HEK293T (cell line): ENCODE results near the gene SCMH1.
"Not testable (repeated sequence)": the region's sequence is repeated elsewhere in the genome, so short reads cannot be mapped to it uniquely, and the experiment has no call there.

ENCODE experiments used
- CTCF ChIA-PET: fragments of 350-600 bp; formaldehyde crosslinking; extraction: SDS; loops from one replicate; lab custom pipeline; 2021; ENCODE audit warnings: antibody characterized with exemption, inconsistent platforms; lab: Yijun Ruan, JAX
- POLR2A ChIA-PET: fragments of 350-600 bp; formaldehyde crosslinking; extraction: SDS; loops from one replicate; lab custom pipeline; 2020; ENCODE audit warnings: antibody characterized with exemption, inconsistent platforms; lab: Yijun Ruan, JAX
- DNase-seq: peaks from one replicate; pipeline ENCODE4 v3.0.0; 2012; ENCODE audit warnings: mixed read lengths; ENCODE audit errors: extremely low spot score
- ARNT ChIP-seq: fragments of 450-650 bp; IDR thresholded peaks from 2 replicates; pipeline ENCODE4 v1.6.1; 2017; ENCODE audit warnings: mild to moderate bottlenecking
- BHLHE40 ChIP-seq: fragments of 450-650 bp; IDR thresholded peaks from 2 replicates; pipeline ENCODE4 v1.6.1; 2016; ENCODE audit warnings: mild to moderate bottlenecking, moderate library complexity, borderline replicate concordance
- CTBP1 ChIP-seq: fragments of 450-650 bp; IDR thresholded peaks from 2 replicates; pipeline ENCODE4 v1.6.1; 2016; ENCODE audit warnings: borderline replicate concordance
- ELF4 ChIP-seq: fragments of 450-650 bp; IDR thresholded peaks from 2 replicates; pipeline ENCODE4 v1.6.1; 2017; ENCODE audit warnings: antibody characterized with exemption
- FOXA1 ChIP-seq: fragments of 450-650 bp; IDR thresholded peaks from 2 replicates; pipeline ENCODE4 v1.6.1; 2016; ENCODE audit warnings: mild to moderate bottlenecking
- FOXK2 ChIP-seq: fragments of 450-650 bp; IDR thresholded peaks from 2 replicates; pipeline ENCODE4 v1.6.1; 2016; ENCODE audit warnings: mild to moderate bottlenecking
- FOXM1 ChIP-seq: fragments of 450-650 bp; IDR thresholded peaks from 2 replicates; pipeline ENCODE4 v1.6.1; 2017; ENCODE audit warnings: mild to moderate bottlenecking, borderline replicate concordance
- HDGF ChIP-seq: fragments of 450-650 bp; IDR thresholded peaks from 2 replicates; pipeline ENCODE4 v1.6.1; 2017; ENCODE audit warnings: antibody characterized with exemption, borderline replicate concordance
- L3MBTL2 ChIP-seq: fragments of 450-650 bp; conservative IDR thresholded peaks from 2 replicates; pipeline ENCODE4 v1.6.1; 2016; ENCODE audit warnings: mild to moderate bottlenecking
- LEF1 ChIP-seq: fragments of 450-650 bp; IDR thresholded peaks from 2 replicates; pipeline ENCODE4 v1.6.1; 2017; ENCODE audit warnings: mild to moderate bottlenecking, borderline replicate concordance
- NFRKB ChIP-seq: fragments of 450-650 bp; IDR thresholded peaks from 2 replicates; pipeline ENCODE4 v1.6.1; 2016; ENCODE audit warnings: mild to moderate bottlenecking, moderate library complexity
- SP1 ChIP-seq: fragments of 450-650 bp; IDR thresholded peaks from 2 replicates; pipeline ENCODE4 v1.6.1; 2017
- SUZ12 ChIP-seq: fragments of 450-650 bp; IDR thresholded peaks from 2 replicates; pipeline ENCODE4 v1.6.1; 2016; ENCODE audit warnings: mild to moderate bottlenecking
- TARDBP ChIP-seq: fragments of 450-650 bp; IDR thresholded peaks from 2 replicates; pipeline ENCODE4 v1.6.1; 2016
- ZNF384 ChIP-seq: fragments of 450-650 bp; IDR thresholded peaks from 2 replicates; pipeline ENCODE4 v1.6.1; 2016
- TF ChIP-seq, protein P1 (sequence below): fragments of 450-650 bp; IDR thresholded peaks from 2 replicates; pipeline ENCODE4 v1.6.1; 2016

SCMH1 gene

DNA sequence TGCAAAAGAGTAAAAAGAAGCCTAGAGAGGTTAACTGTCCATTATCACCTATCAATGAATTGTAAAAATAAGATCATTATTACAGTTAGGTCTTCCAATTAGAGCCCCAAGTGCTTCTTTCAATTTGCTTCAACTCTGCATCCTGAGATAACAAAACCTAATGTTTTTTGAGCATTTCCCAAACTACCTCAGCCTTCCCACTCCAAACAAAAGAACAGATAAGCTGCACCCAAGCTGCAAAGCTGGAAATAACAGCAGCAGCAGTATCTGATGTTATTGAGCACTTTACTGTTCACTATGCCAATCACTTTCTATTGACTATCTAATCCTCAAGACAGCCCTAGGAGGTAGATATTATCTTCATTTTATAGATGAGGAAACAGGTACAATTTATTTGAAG is 123.5 kb downstream of the SCMH1 start:
- ChIA-PET CTCF (no interaction called here), POLR2A (no interaction called here)
- TF ChIP-seq SUZ12, result no peak
- TF ChIP-seq HDGF, result no peak
- TF ChIP-seq, protein P1, sequence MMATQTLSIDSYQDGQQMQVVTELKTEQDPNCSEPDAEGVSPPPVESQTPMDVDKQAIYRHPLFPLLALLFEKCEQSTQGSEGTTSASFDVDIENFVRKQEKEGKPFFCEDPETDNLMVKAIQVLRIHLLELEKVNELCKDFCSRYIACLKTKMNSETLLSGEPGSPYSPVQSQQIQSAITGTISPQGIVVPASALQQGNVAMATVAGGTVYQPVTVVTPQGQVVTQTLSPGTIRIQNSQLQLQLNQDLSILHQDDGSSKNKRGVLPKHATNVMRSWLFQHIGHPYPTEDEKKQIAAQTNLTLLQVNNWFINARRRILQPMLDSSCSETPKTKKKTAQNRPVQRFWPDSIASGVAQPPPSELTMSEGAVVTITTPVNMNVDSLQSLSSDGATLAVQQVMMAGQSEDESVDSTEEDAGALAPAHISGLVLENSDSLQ, result no peak
- TF ChIP-seq CTBP1, result no peak
- no peak for DNase-seq

DNA sequence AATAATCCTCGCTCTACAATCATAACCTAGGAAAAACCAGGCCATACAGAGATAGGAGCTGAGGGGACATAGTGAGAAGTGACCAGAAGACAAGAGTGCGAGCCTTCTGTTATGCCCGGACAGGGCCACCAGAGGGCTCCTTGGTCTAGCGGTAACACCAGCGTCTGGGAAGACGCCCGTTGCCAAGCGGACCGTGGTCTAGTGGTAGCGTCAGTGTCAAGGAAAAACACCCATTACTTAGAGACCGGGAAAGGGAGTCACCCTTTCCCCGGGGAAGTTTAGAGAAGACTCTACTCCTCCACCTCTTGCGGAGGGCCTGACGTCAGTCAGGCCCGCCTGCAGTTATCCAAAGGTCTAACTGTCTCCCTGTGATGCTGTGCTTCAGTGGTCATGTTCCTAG is 124.9 kb downstream of the SCMH1 start:
- CTCF ChIA-PET, result interaction anchor here (0.6 kb wide), 1 partner anchor 20 kb away, joined by 4 read pairs; no protein-coding TSS in a partner anchor
- POLR2A ChIA-PET, DNase-seq: not testable (repeated sequence)

DNA sequence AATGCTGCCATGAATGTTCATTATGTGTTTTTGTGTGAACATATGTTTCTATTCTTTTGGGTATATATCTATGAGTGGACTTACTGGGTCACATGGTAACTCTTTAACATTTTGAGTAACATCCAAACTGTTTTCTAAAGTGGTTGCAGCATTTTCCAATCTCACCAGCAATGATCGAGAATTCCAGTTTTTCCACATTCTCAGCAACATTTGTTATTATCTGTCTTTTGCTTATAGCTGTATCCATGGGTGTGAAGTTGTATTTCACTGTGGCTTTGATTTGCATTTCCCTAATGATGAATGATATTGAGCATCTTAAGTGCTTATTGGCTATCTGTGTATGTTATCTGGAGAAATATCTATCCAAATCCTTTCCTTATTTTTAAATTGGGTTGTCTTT is 131.4 kb downstream of the SCMH1 start:
- TF ChIP-seq LEF1 (no peak), FOXK2 (no peak), SUZ12 (no peak), BHLHE40 (no peak), ELF4 (no peak), NFRKB (no peak), ZNF384 (no peak), L3MBTL2 (no peak), ARNT (no peak), FOXM1 (no peak), CTBP1 (no peak), TARDBP (no peak), SP1 (no peak), FOXA1 (no peak), HDGF (no peak)
- TF ChIP-seq, protein P1, result no peak
- ChIA-PET POLR2A (no interaction called here), CTCF (no interaction called here)
- no peak for DNase-seq

DNA sequence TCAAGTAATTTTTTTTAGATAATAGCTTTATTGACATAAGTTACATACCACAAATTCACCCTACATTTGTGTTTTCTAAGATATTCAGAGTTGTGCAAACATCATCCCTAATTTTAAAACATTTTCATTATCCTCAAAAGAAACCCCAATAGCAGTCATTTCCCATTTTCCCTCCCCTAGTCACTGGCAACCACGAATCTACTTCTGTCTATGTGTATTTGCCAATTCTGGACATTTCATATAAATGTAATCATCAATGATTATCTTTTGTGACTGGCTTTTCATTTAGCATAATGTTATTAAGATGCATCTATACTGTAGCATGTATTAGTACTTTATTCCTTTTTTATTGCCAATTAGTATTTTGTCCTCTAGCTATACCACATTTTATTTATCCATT is 131.8 kb downstream of the SCMH1 start:
- TF ChIP-seq ELF4 (no peak), HDGF (no peak), ARNT (no peak), LEF1 (no peak), ZNF384 (no peak), FOXM1 (no peak), SP1 (no peak)
- TF ChIP-seq, protein P1, result no peak
- POLR2A ChIA-PET, result no interaction called here
- CTCF ChIA-PET, result no interaction called here
- no peak for DNase-seq

DNA sequence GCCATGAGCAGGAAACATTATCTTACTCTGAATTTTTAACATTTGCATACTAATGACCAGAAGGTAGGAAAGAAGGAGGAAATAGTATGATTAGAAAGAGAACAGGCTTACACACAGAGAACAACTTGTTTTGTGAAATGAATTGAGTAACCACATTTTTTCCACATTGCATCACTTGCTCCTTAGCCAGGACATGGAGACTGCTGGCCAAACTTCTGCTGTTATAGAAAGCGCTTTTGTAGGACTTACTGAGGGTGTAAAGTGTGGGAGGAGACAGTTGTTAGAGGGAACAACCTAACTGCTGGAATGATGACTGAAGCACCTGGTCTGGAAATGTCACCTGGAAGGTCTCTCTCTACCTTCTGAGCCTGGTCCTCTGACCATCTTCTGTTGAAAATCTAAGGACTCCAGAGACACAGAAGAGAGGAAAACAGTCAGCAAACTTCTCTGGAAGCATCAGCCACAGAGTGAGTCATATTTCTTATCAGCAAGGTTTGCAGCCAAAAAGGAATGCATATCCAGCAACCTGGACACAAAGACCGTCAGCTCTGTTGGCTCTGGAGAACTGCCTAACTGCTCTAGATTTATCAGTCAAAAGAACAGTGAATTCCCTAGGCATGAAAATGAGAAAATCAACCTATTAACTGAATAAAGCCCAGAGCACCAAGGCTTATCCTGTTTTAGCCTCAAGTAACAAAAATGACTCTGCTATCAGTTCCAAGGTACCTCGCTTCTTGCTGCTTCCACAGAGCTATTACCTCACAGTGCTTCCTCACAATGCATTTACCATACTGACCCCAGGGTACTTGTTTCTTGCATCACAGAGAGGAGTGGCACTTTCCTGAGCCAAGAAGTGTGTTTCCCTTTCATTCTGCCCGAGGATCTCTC is 132.6 kb downstream of the SCMH1 start:
- POLR2A ChIA-PET, result no interaction called here
- no peak for DNase-seq
- TF ChIP-seq LEF1, result no peak
- TF ChIP-seq BHLHE40, result no peak
- no peak for TF ChIP-seq SP1
- no peak for TF ChIP-seq ARNT
- TF ChIP-seq TARDBP, result no peak
- TF ChIP-seq FOXM1, result no peak
- no peak for TF ChIP-seq HDGF
- TF ChIP-seq L3MBTL2, result no peak
- no peak for TF ChIP-seq FOXA1
- TF ChIP-seq NFRKB, result no peak
- TF ChIP-seq SUZ12, result no peak
- TF ChIP-seq CTBP1, result no peak
- no peak for TF ChIP-seq ELF4
- TF ChIP-seq, protein P1, result no peak
- CTCF ChIA-PET, result no interaction called here

DNA sequence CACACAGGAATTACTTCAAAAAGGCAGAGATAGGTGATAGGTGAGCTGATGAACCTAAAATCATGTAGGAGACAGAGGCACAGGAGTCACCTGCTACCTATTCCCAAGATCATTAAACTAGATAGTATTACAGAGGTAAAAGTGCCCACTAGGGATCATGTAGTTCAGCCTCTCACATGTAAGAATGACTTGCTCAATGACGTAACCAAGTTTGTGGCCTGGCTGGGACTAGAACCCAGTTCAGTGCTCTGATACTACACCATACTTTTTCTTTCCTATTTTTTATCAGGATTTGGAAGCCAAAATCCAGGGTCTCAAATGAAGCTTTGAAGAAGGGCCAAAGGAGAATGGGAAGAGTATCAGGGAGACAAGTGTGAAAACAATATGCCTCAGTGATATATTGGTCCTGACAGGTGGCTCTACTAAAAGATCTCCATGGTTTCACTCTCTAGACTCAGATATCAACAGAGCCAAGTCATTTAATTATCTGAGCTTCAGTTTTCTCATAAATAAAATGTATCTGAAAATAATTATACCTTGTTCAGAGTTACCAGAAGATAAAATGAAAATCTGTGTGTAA is 133.3 kb downstream of the SCMH1 start:
- no peak for DNase-seq
- ChIA-PET POLR2A (no interaction called here), CTCF (interaction anchor here (0.9 kb wide), 1 partner anchor 158 kb away, joined by 5 read pairs; no protein-coding TSS in a partner anchor)
- TF ChIP-seq SP1 (no peak), ELF4 (no peak), ZNF384 (no peak), FOXK2 (no peak), FOXM1 (no peak)
